Measurements from ENCODE around the gene ATP11A. TPM values are rescaled to one million over a fixed set of nuclear protein-coding genes. Genes with fewer than 3 reads are reported as not detected.

ATP11A gene
- total RNA-seq, 2 donors from 2014 or later: 89.0 to 91.2 TPM

GRCh38 chr13:112692104-112692503, 2.3 kb downstream of the ATP11A start:
- no peak for DNase-seq (ENCODE audit: low spot score)
- Mint-ChIP-seq H3K27ac (peak overlapping the region in 1 of 2 donors; percentile 77), H3K4me1 (ENCODE audit: low read depth in 2 of 2) (peaks cover 48 to 49% of the 10 kb centered on the region in 2 donors), H3K9me3 (no peaks in the 10 kb centered on the region), H3K36me3 (no peaks in the 10 kb centered on the region), H3K4me3 (peak overlapping the region; percentile 96), H3K27me3 (no peaks in the 10 kb centered on the region)
- no peak for ATAC-seq

GRCh38 chr13:112692586-112692985, 2.7 kb downstream of the ATP11A start:
- H3K9me3 Mint-ChIP-seq: no peaks in the 10 kb centered on the region
- DNase-seq (ENCODE audit: low spot score) (no peak), ATAC-seq (no peak)
- no peak overlapping the region for H3K27ac Mint-ChIP-seq
- H3K4me3 Mint-ChIP-seq: peak overlapping the region; percentile 96
- H3K4me1 Mint-ChIP-seq (ENCODE audit: low read depth in 2 of 2): peaks cover 45 to 47% of the 10 kb centered on the region in 2 donors
- no peaks in the 10 kb centered on the region for H3K36me3 Mint-ChIP-seq
- no peaks in the 10 kb centered on the region for H3K27me3 Mint-ChIP-seq

GRCh38 chr13:112693831-112694497, 4.1 kb downstream of the ATP11A start:
- H3K36me3 Mint-ChIP-seq: no peaks in the 10 kb centered on the region
- no peaks in the 10 kb centered on the region for H3K9me3 Mint-ChIP-seq
- ATAC-seq: no peak
- peak; percentile 29 for DNase-seq (ENCODE audit: low spot score)
- no peak overlapping the region for H3K27ac Mint-ChIP-seq
- no peaks in the 10 kb centered on the region for H3K27me3 Mint-ChIP-seq
- peaks cover 31 to 33% of the 10 kb centered on the region in 2 donors for H3K4me1 Mint-ChIP-seq (ENCODE audit: low read depth in 2 of 2)
- no peak overlapping the region for H3K4me3 Mint-ChIP-seq

GRCh38 chr13:112695121-112695520, 5.3 kb downstream of the ATP11A start:
- H3K36me3 Mint-ChIP-seq: no peaks in the 10 kb centered on the region
- ATAC-seq: no peak
- H3K27me3 Mint-ChIP-seq: no peaks in the 10 kb centered on the region
- no peak overlapping the region for H3K4me3 Mint-ChIP-seq
- DNase-seq (ENCODE audit: low spot score): no peak
- H3K4me1 Mint-ChIP-seq (ENCODE audit: low read depth in 2 of 2): peaks cover 29 to 36% of the 10 kb centered on the region in 2 donors
- H3K27ac Mint-ChIP-seq: no peak overlapping the region
- no peaks in the 10 kb centered on the region for H3K9me3 Mint-ChIP-seq

- ATAC-seq: no peak
- peak; percentile 54 for DNase-seq (ENCODE audit: low spot score)
- Mint-ChIP-seq H3K4me3 (no peak overlapping the region), H3K9me3 (no peaks in the 10 kb centered on the region), H3K4me1 (ENCODE audit: low read depth in 2 of 2) (peaks cover 23 to 36% of the 10 kb centered on the region in 2 donors), H3K27me3 (no peaks in the 10 kb centered on the region), H3K27ac (no peak overlapping the region), H3K36me3 (no peaks in the 10 kb centered on the region)
Observed at GRCh38 chr13:112696001-112696868, 6.4 kb downstream of the ATP11A start.

GRCh38 chr13:112696869-112697465, 7.1 kb downstream of the ATP11A start:
- no peaks in the 10 kb centered on the region for H3K9me3 Mint-ChIP-seq
- H3K27ac Mint-ChIP-seq: no peak overlapping the region
- H3K4me3 Mint-ChIP-seq: no peak overlapping the region
- DNase-seq (ENCODE audit: low spot score): peak; percentile 32
- H3K27me3 Mint-ChIP-seq: no peaks in the 10 kb centered on the region
- ATAC-seq: peak in 1 of 2 donors; percentile 13
- H3K4me1 Mint-ChIP-seq (ENCODE audit: low read depth in 2 of 2): peaks cover 15 to 29% of the 10 kb centered on the region in 2 donors
- H3K36me3 Mint-ChIP-seq: no peaks in the 10 kb centered on the region

GRCh38 chr13:112697756-112698655, 8.2 kb downstream of the ATP11A start:
- Mint-ChIP-seq H3K4me3 (no peak overlapping the region), H3K9me3 (no peaks in the 10 kb centered on the region), H3K27ac (no peak overlapping the region), H3K36me3 (no peaks in the 10 kb centered on the region), H3K27me3 (no peaks in the 10 kb centered on the region), H3K4me1 (ENCODE audit: low read depth in 2 of 2) (peaks cover 10 to 26% of the 10 kb centered on the region in 2 donors)
- DNase-seq (ENCODE audit: low spot score) (peak; percentile 45), ATAC-seq (no peak)

GRCh38 chr13:112699322-112699918, 9.6 kb downstream of the ATP11A start:
- Mint-ChIP-seq H3K9me3 (no peaks in the 10 kb centered on the region), H3K27ac (no peak overlapping the region), H3K4me3 (no peak overlapping the region), H3K36me3 (no peaks in the 10 kb centered on the region), H3K27me3 (no peaks in the 10 kb centered on the region), H3K4me1 (ENCODE audit: low read depth in 2 of 2) (peaks cover 5 to 31% of the 10 kb centered on the region in 2 donors)
- peak; percentile 22 for DNase-seq (ENCODE audit: low spot score)
- no peak for ATAC-seq

GRCh38 chr13:112700291-112701060, 10.6 kb downstream of the ATP11A start:
- peaks cover 5 to 33% of the 10 kb centered on the region in 2 donors for H3K4me1 Mint-ChIP-seq (ENCODE audit: low read depth in 2 of 2)
- H3K36me3 Mint-ChIP-seq: no peaks in the 10 kb centered on the region
- H3K9me3 Mint-ChIP-seq: no peaks in the 10 kb centered on the region
- ATAC-seq: no peak
- no peak overlapping the region for H3K27ac Mint-ChIP-seq
- H3K4me3 Mint-ChIP-seq: no peak overlapping the region
- DNase-seq (ENCODE audit: low spot score): peak; percentile 55
- no peaks in the 10 kb centered on the region for H3K27me3 Mint-ChIP-seq

GRCh38 chr13:112702341-112702985, 12.6 kb downstream of the ATP11A start:
- Mint-ChIP-seq H3K4me3 (no peak overlapping the region), H3K27ac (no peak overlapping the region), H3K4me1 (ENCODE audit: low read depth in 2 of 2) (peaks cover 5 to 28% of the 10 kb centered on the region in 2 donors), H3K9me3 (no peaks in the 10 kb centered on the region), H3K27me3 (no peaks in the 10 kb centered on the region), H3K36me3 (no peaks in the 10 kb centered on the region)
- ATAC-seq (no peak), DNase-seq (ENCODE audit: low spot score) (peak; percentile 49)

GRCh38 chr13:112702986-112703379, 13.1 kb downstream of the ATP11A start:
- Mint-ChIP-seq H3K9me3 (no peaks in the 10 kb centered on the region), H3K36me3 (no peaks in the 10 kb centered on the region), H3K4me3 (no peak overlapping the region), H3K27me3 (no peaks in the 10 kb centered on the region), H3K4me1 (ENCODE audit: low read depth in 2 of 2) (peaks cover 5 to 28% of the 10 kb centered on the region in 2 donors), H3K27ac (no peak overlapping the region)
- ATAC-seq: no peak
- DNase-seq (ENCODE audit: low spot score): peak; percentile 8

Measured in natural killer cell treated with Interleukin-12 subunit alpha and Interleukin-12 subunit beta and Interleukin-15 and Interleukin-18, amount 100 ng/mL, for 72 hours (primary cell).